ENCODE measurements around the gene KCNK18. TPM values are rescaled to one million over a fixed set of nuclear protein-coding genes. Genes with fewer than 3 reads are reported as not detected.

The KCNK18 gene
- total RNA-seq, 1 donor, result not detected

- Histone ChIP-seq H3K36me3 (ENCODE audit: insufficient read depth, low read length) (no peaks in the 10 kb centered on the region), H2AFZ (ENCODE audit: low read length) (peak overlapping the region; percentile 42), H3K9me3 (ENCODE audit: low read depth, low read length) (no peaks in the 10 kb centered on the region), H3K4me3 (ENCODE audit: insufficient read depth, low read length) (peak overlapping the region; percentile 2), H3K4me2 (ENCODE audit: insufficient read depth, low read length) (peak overlapping the region; percentile 56), H3K27ac (ENCODE audit: low read depth, low read length) (no peak overlapping the region), H3K4me1 (ENCODE audit: insufficient read depth, low read length) (no peaks in the 10 kb centered on the region), H3K27me3 (ENCODE audit: insufficient read depth, low read length) (peaks cover 98% of the 10 kb centered on the region), H3K79me2 (ENCODE audit: insufficient read depth, low read length) (no peaks in the 10 kb centered on the region), H4K20me1 (ENCODE audit: insufficient read depth, low read length) (peaks cover 3% of the 10 kb centered on the region)
- DNase-seq (ENCODE audit: insufficient read length, low spot score, missing footprints), result peak; percentile 97
- TF ChIP-seq, protein P1, sequence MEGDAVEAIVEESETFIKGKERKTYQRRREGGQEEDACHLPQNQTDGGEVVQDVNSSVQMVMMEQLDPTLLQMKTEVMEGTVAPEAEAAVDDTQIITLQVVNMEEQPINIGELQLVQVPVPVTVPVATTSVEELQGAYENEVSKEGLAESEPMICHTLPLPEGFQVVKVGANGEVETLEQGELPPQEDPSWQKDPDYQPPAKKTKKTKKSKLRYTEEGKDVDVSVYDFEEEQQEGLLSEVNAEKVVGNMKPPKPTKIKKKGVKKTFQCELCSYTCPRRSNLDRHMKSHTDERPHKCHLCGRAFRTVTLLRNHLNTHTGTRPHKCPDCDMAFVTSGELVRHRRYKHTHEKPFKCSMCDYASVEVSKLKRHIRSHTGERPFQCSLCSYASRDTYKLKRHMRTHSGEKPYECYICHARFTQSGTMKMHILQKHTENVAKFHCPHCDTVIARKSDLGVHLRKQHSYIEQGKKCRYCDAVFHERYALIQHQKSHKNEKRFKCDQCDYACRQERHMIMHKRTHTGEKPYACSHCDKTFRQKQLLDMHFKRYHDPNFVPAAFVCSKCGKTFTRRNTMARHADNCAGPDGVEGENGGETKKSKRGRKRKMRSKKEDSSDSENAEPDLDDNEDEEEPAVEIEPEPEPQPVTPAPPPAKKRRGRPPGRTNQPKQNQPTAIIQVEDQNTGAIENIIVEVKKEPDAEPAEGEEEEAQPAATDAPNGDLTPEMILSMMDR (IDR thresholded peaks at IDR 0.05; ENCODE audit: extremely low read depth, low read depth, low read length), result peak; percentile 58
These were observed 29.3 kb upstream of the KCNK18 start for GRCh38 chr10:117167789-117168674.

- Histone ChIP-seq H3K27ac (ENCODE audit: low read depth, low read length) (no peak overlapping the region), H3K27me3 (ENCODE audit: insufficient read depth, low read length) (peaks cover 96% of the 10 kb centered on the region), H3K4me3 (ENCODE audit: insufficient read depth, low read length) (no peak overlapping the region), H3K4me2 (ENCODE audit: insufficient read depth, low read length) (no peak overlapping the region), H3K36me3 (ENCODE audit: insufficient read depth, low read length) (no peaks in the 10 kb centered on the region), H3K79me2 (ENCODE audit: insufficient read depth, low read length) (no peaks in the 10 kb centered on the region), H3K4me1 (ENCODE audit: insufficient read depth, low read length) (no peaks in the 10 kb centered on the region), H2AFZ (ENCODE audit: low read length) (no peak overlapping the region), H3K9me3 (ENCODE audit: low read depth, low read length) (no peaks in the 10 kb centered on the region), H4K20me1 (ENCODE audit: insufficient read depth, low read length) (peaks cover 3% of the 10 kb centered on the region)
- TF ChIP-seq, protein P1 (IDR thresholded peaks at IDR 0.05; ENCODE audit: extremely low read depth, low read depth, low read length), result no peak
- no peak for DNase-seq (ENCODE audit: insufficient read length, low spot score, missing footprints)
These were observed 28.6 kb upstream of the KCNK18 start for GRCh38 chr10:117168729-117169128.

- Histone ChIP-seq H3K27me3 (ENCODE audit: insufficient read depth, low read length) (peaks cover 93% of the 10 kb centered on the region), H3K9me3 (ENCODE audit: low read depth, low read length) (no peaks in the 10 kb centered on the region), H3K79me2 (ENCODE audit: insufficient read depth, low read length) (no peaks in the 10 kb centered on the region), H3K36me3 (ENCODE audit: insufficient read depth, low read length) (no peaks in the 10 kb centered on the region), H3K4me1 (ENCODE audit: insufficient read depth, low read length) (no peaks in the 10 kb centered on the region), H4K20me1 (ENCODE audit: insufficient read depth, low read length) (peaks cover 3% of the 10 kb centered on the region), H3K27ac (ENCODE audit: low read depth, low read length) (no peak overlapping the region), H2AFZ (ENCODE audit: low read length) (no peak overlapping the region), H3K4me3 (ENCODE audit: insufficient read depth, low read length) (no peak overlapping the region), H3K4me2 (ENCODE audit: insufficient read depth, low read length) (no peak overlapping the region)
- TF ChIP-seq, protein P1 (IDR thresholded peaks at IDR 0.05; ENCODE audit: extremely low read depth, low read depth, low read length), result no peak
- peak; percentile 70 for DNase-seq (ENCODE audit: insufficient read length, low spot score, missing footprints)
These were observed 27.8 kb upstream of the KCNK18 start for GRCh38 chr10:117169480-117169879.

DNA sequence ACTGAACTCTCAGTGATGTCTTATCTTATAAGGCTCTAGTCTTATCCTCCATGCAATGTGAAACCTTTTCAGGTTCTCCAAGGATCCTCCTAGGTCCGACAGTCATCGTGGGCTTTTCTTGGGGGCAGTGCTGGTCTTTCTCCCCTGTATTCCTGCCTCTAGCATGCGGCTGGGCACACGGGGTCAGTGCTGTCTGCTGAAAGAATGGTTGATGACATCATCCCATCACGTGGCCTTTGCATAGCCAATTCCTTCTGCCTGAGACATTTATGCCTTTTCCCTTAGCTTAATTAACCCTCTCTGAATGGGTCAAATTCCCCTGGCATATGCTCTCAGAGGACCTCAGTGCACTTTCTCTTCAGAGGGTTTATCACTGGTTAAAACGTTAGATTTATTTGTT is 27.0 kb upstream of the KCNK18 start:
- DNase-seq (ENCODE audit: insufficient read length, low spot score, missing footprints), result no peak
- Histone ChIP-seq H2AFZ (ENCODE audit: low read length) (no peak overlapping the region), H3K9me3 (ENCODE audit: low read depth, low read length) (no peaks in the 10 kb centered on the region), H3K79me2 (ENCODE audit: insufficient read depth, low read length) (no peaks in the 10 kb centered on the region), H3K4me3 (ENCODE audit: insufficient read depth, low read length) (no peak overlapping the region), H3K27ac (ENCODE audit: low read depth, low read length) (no peak overlapping the region), H4K20me1 (ENCODE audit: insufficient read depth, low read length) (peaks cover 3% of the 10 kb centered on the region), H3K4me2 (ENCODE audit: insufficient read depth, low read length) (no peak overlapping the region), H3K4me1 (ENCODE audit: insufficient read depth, low read length) (peaks cover 4% of the 10 kb centered on the region), H3K36me3 (ENCODE audit: insufficient read depth, low read length) (no peaks in the 10 kb centered on the region), H3K27me3 (ENCODE audit: insufficient read depth, low read length) (peaks cover 85% of the 10 kb centered on the region)
- TF ChIP-seq, protein P1 (IDR thresholded peaks at IDR 0.05; ENCODE audit: extremely low read depth, low read depth, low read length), result no peak

Measured in osteoblast (primary cell).